ENCODE measurements around the gene ZNF804A. TPM values are rescaled to one million over a fixed set of nuclear protein-coding genes. Genes with fewer than 3 reads are reported as not detected.

The ZNF804A gene
- total RNA-seq, 1 donor from 2014 or later, result 0.32 TPM

DNA sequence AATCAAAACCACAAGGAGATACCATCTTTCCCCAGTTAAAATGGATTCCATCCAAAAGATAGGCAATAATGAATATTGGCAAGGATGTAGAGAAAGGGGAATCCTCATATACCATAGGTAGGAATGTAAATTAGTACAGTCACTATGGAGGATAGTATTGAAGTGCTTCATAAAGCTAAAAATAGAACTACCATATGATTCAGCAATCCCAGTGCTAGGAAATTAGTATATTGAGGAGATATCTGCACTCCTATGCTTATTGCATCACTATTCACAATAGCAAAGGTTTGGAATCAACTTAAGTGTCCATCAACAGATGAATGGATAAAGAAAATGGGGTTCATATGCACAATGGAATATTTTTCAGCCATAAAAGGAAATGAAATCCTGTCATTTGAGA, 251.2 kb downstream of the ZNF804A start:
- no peak overlapping the region for H3K9ac ChIP-seq (ENCODE audit: low read length)
- H3K27me3 Mint-ChIP-seq (ENCODE audit: low read depth, unreplicated experiment), result no peaks in the 10 kb centered on the region
- no peak overlapping the region for H3K27ac Mint-ChIP-seq (ENCODE audit: unreplicated experiment)
- peaks cover 2% of the 10 kb centered on the region for H3K4me1 Mint-ChIP-seq (ENCODE audit: low read depth, unreplicated experiment)
- H3K4me2 ChIP-seq (ENCODE audit: low read length), result no peak overlapping the region
- DNase-seq (ENCODE audit: low read depth) (peak; percentile 7), FAIRE-seq (no peak)
- H3K4me3 ChIP-seq (ENCODE audit: insufficient read depth, low read depth, low read length), result no peak overlapping the region
- H3K27ac ChIP-seq (ENCODE audit: low read depth, low read length), result no peak overlapping the region
- H2AFZ ChIP-seq (ENCODE audit: low read depth, low read length), result no peak overlapping the region
- no peaks in the 10 kb centered on the region for H3K4me1 ChIP-seq (ENCODE audit: insufficient read depth, low read length)
- H3K4me3 Mint-ChIP-seq (ENCODE audit: unreplicated experiment), result no peak overlapping the region
- H3K9me3 Mint-ChIP-seq (ENCODE audit: unreplicated experiment), result no peaks in the 10 kb centered on the region
- H3K36me3 ChIP-seq (ENCODE audit: insufficient read depth, low read length), result no peaks in the 10 kb centered on the region
- no peaks in the 10 kb centered on the region for H3K36me3 Mint-ChIP-seq (ENCODE audit: low read depth, unreplicated experiment)
- H3K27me3 ChIP-seq (ENCODE audit: insufficient read depth, low read length), result no peaks in the 10 kb centered on the region
- H4K20me1 ChIP-seq (ENCODE audit: insufficient read depth, low read length), result no peaks in the 10 kb centered on the region
- H3K9me3 ChIP-seq (ENCODE audit: insufficient read depth, low read depth, low read length), result no peaks in the 10 kb centered on the region
- no peaks in the 10 kb centered on the region for H3K79me2 ChIP-seq (ENCODE audit: insufficient read depth, low read length)
- TF ChIP-seq CTCF (IDR thresholded peaks at IDR 0.05; ENCODE audit: insufficient read depth, low read depth, low read length) (no peak), EZH2 (IDR thresholded peaks at IDR 0.05; ENCODE audit: insufficient read depth, low read length) (no peak)

- H3K9me3 Mint-ChIP-seq (ENCODE audit: unreplicated experiment), result no peaks in the 10 kb centered on the region
- Histone ChIP-seq H3K27ac (ENCODE audit: low read depth, low read length) (no peak overlapping the region), H3K9me3 (ENCODE audit: insufficient read depth, low read depth, low read length) (no peaks in the 10 kb centered on the region), H3K27me3 (ENCODE audit: insufficient read depth, low read length) (no peaks in the 10 kb centered on the region), H3K4me1 (ENCODE audit: insufficient read depth, low read length) (no peaks in the 10 kb centered on the region), H3K4me2 (ENCODE audit: low read length) (no peak overlapping the region), H3K9ac (ENCODE audit: low read length) (no peak overlapping the region), H3K79me2 (ENCODE audit: insufficient read depth, low read length) (no peaks in the 10 kb centered on the region), H3K36me3 (ENCODE audit: insufficient read depth, low read length) (no peaks in the 10 kb centered on the region), H2AFZ (ENCODE audit: low read depth, low read length) (no peak overlapping the region), H3K4me3 (ENCODE audit: insufficient read depth, low read depth, low read length) (no peak overlapping the region), H4K20me1 (ENCODE audit: insufficient read depth, low read length) (no peaks in the 10 kb centered on the region)
- H3K4me1 Mint-ChIP-seq (ENCODE audit: low read depth, unreplicated experiment), result peaks cover 2% of the 10 kb centered on the region
- TF ChIP-seq EZH2 (IDR thresholded peaks at IDR 0.05; ENCODE audit: insufficient read depth, low read length), result no peak
- TF ChIP-seq CTCF (IDR thresholded peaks at IDR 0.05; ENCODE audit: insufficient read depth, low read depth, low read length), result no peak
- H3K36me3 Mint-ChIP-seq (ENCODE audit: low read depth, unreplicated experiment), result no peaks in the 10 kb centered on the region
- no peak for DNase-seq (ENCODE audit: low read depth)
- no peak for FAIRE-seq
- no peak overlapping the region for H3K4me3 Mint-ChIP-seq (ENCODE audit: unreplicated experiment)
- no peaks in the 10 kb centered on the region for H3K27me3 Mint-ChIP-seq (ENCODE audit: low read depth, unreplicated experiment)
- no peak overlapping the region for H3K27ac Mint-ChIP-seq (ENCODE audit: unreplicated experiment)
Measured at GRCh38 chr2:184851576-184851975, 253.2 kb downstream of the ZNF804A start.

GRCh38 chr2:184859187-184859586, 260.9 kb downstream of the ZNF804A start:
- FAIRE-seq, result no peak
- no peaks in the 10 kb centered on the region for H4K20me1 ChIP-seq (ENCODE audit: insufficient read depth, low read length)
- H3K4me3 ChIP-seq (ENCODE audit: insufficient read depth, low read depth, low read length), result no peak overlapping the region
- no peak overlapping the region for H3K4me3 Mint-ChIP-seq (ENCODE audit: unreplicated experiment)
- no peak overlapping the region for H2AFZ ChIP-seq (ENCODE audit: low read depth, low read length)
- no peaks in the 10 kb centered on the region for H3K36me3 Mint-ChIP-seq (ENCODE audit: low read depth, unreplicated experiment)
- no peak overlapping the region for H3K4me2 ChIP-seq (ENCODE audit: low read length)
- no peak for TF ChIP-seq EZH2 (IDR thresholded peaks at IDR 0.05; ENCODE audit: insufficient read depth, low read length)
- no peak for TF ChIP-seq CTCF (IDR thresholded peaks at IDR 0.05; ENCODE audit: insufficient read depth, low read depth, low read length)
- no peaks in the 10 kb centered on the region for H3K27me3 Mint-ChIP-seq (ENCODE audit: low read depth, unreplicated experiment)
- no peak overlapping the region for H3K9ac ChIP-seq (ENCODE audit: low read length)
- H3K27ac Mint-ChIP-seq (ENCODE audit: unreplicated experiment), result no peak overlapping the region
- H3K4me1 ChIP-seq (ENCODE audit: insufficient read depth, low read length), result no peaks in the 10 kb centered on the region
- H3K27me3 ChIP-seq (ENCODE audit: insufficient read depth, low read length), result no peaks in the 10 kb centered on the region
- no peaks in the 10 kb centered on the region for H3K36me3 ChIP-seq (ENCODE audit: insufficient read depth, low read length)
- peaks cover 3% of the 10 kb centered on the region for H3K9me3 ChIP-seq (ENCODE audit: insufficient read depth, low read depth, low read length)
- no peaks in the 10 kb centered on the region for H3K4me1 Mint-ChIP-seq (ENCODE audit: low read depth, unreplicated experiment)
- peaks cover 5% of the 10 kb centered on the region for H3K9me3 Mint-ChIP-seq (ENCODE audit: unreplicated experiment)
- DNase-seq (ENCODE audit: low read depth), result no peak
- no peak overlapping the region for H3K27ac ChIP-seq (ENCODE audit: low read depth, low read length)
- no peaks in the 10 kb centered on the region for H3K79me2 ChIP-seq (ENCODE audit: insufficient read depth, low read length)

Measured in astrocyte (in vitro differentiated cells and primary cell).